GM21786 (cell line): ENCODE measurements around the gene MARS1.
A peak's percentile ranks its signal among the peaks of the same experiment; 100 is the strongest.
"Not testable (repeated sequence)": the region's sequence is repeated elsewhere in the genome, so short reads cannot be mapped to it uniquely, and the experiment has no call there.

ENCODE experiments used
- ATAC-seq: cut with Tn5 transposase; IDR thresholded peaks from one replicate; pipeline ENCODE4 v1.9.1; 2021; ENCODE audit not compliant: unreplicated experiment

Gene MARS1

DNA sequence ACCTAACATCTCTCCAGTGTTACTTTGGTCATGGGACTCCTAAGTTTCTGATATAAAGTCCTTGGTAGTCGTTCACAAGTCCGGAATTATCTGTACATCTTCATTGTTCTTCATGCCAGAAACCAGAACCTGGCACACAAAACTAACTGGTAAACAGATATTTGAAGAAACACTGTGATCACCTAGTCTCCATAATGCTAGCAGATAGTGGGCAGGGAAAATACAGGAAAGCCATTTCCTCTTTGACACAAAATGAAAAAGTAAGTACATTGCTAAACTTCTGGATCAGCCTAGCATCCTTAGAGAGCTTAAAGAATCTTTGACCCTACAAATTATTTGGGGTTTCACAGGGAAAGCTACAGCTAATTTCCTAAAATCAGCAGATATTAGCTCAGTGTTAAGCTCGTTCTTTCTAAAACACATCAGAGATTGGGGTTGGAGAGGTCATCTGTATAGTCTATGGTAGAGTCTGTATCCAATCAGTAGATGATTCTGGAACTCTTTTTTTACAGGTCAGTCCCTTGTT lies 27.6 kb downstream of the MARS1 start:
- ATAC-seq = no peak

DNA sequence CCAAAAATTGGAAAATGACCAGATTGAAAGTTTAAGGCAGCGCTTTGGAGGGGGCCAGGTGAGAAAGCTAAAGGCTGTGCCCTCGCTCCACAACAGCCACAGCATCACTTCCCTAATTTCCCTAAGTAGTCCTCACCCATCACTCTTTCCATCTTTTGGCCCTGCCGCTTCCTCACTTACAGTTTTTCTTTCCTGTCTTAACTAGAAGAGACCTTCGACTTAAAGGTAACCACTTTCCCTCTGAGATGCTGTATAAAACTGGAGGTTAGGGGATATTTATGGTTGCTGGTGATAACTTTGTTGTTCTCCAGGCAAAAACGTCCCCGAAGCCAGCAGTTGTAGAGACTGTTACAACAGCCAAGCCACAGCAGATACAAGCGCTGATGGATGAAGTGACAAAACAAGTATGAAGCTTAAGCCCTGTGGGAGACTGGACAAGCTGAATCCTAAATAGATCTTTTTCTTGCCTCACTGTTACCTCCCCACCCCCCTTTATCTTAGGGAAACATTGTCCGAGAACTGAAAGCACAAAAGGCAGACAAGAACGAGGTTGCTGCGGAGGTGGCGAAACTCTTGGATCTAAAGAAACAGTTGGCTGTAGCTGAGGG lies 28.2 kb downstream of the MARS1 start:
- ATAC-seq = no peak

DNA sequence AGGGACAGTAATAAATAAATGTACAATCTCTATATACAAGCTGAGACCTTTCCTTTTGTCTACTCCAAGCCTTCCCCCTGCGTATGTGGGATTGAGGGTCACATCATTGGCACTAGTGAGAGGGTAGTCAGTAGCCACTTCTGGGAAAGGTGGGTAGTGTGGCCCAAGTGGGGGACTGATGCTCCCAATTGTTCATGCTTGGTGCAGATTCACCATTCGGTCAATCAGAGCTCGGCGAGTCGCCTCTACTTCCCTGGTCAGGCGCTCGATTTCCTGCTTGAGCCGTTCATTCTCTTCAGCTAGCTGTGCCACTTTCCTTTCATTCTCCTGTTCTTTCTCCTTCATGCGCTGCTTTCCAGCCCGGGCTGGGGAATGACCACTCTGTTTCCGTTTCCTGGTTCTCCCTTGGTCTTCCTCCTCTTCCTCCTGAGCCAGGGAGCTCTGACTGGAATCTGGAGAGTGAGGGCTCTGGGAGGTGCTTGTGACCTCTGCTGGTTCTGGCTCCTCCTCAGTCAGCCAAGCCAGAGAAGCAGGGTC lies 28.8 kb downstream of the MARS1 start:
- no peak for ATAC-seq

DNA sequence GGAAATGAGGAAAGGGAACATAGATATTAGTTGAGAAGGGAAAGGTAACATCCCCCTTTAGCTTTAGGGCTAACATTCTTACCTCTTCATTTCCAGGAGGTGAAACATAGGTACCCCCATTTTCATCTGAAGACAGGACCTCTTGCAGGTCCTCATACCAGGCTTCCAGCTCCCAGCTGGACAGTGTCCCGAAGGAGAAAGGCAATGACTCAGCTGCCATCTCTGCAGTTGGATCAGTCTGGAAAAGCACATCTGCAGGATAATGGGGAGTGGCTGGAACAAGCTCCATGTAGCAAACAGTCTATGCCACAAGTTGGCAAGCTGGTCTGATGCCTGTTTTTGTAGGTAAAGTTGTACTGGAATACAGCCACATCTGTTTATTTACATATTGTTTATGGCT lies 29.3 kb downstream of the MARS1 start:
- ATAC-seq = no peak

DNA sequence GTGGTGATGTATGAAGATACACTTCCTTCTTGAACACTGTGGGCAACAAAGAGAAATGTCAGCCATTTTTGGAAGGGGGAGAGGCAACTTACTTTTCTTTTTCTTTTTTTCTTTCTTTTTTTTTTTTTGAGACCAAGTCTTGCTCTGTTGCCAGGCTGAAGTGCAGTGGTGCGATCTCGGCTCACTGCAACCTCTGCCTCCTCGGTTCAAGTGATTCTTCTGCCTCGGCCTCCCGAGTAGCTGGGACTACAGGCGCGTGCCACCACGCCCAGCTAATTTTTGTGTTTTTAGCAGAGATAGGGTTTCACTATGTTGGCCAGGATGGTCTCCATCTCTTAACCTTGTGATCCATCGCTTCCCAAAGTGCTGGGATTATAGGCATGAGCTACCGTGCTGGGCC lies 29.9 kb downstream of the MARS1 start:
- not testable (repeated sequence) for ATAC-seq

DNA sequence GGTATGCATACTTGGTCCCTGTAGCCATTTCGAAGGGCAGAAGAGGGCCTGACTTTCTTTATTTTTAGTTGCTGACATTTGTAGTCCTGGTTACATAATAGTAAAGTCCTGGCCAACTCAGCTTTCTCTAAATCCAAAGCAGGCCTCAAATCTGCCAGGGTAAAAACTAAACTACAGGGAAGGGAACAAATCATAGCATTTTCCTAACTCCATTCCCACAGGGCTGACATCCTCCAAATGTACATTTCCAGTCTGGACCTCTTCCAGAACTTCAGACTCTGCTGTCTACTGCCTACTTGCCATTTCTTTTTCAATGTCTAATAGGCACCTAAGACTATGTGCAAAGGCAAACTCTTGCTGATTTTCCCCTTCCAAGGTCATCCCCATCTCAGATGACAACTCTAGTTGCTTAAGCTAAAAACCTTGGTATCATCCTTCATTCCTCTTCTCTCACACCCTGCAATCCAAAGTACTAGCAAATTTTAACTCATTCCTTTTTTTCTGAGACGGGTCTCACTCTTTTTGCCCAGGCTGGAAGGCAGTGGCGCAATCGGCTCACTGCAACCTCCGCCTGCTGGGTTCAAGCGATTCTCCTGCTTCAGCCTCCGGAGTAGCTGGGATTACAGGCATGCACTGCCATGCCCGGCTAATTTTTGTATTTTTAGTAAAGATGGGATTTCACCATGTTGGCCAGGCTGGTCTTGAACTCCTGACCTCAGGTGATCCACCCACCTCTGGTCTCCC lies 30.5 kb downstream of the MARS1 start:
- no peak for ATAC-seq

DNA sequence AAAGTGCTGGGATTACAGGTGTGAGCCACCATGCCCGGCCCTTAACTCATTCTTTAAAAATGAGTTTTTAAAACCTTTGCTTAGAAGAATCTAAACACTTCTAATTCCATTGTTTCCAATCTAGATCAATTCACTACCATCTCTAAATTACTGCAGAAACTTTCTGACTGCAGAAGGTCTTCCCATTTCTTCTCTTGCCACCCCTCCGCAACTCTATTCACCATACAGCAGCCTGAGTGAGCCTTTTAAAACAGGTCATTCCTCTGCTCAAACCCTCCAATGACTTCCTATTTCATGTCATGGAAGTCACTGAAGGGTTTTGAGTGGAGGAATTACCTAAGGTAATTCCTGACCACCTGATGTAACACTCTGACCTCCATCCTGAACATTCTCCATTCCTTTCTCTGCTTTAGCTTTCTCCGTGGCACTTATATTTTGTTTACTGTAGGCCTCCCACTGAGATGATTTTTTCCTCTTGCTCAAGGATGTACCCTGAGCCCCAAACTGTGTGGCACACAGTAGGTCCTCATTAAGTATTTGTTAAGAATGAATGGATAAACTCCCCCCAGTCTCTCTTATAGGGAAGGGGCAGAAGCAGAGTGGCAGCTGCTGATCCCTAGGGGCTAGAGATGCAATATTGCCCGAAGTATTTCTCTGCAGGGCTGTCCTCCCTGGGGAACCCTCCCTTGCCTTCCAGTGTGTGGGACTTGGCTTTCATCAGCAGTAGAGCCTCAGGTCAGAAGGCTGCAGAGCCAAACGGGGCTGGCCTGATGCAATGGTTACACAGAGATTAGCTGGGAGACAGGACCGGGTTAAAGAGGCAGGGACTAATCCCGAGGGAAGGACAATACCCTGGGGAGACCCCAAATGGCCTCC lies 31.3 kb downstream of the MARS1 start:
- no peak for ATAC-seq

DNA sequence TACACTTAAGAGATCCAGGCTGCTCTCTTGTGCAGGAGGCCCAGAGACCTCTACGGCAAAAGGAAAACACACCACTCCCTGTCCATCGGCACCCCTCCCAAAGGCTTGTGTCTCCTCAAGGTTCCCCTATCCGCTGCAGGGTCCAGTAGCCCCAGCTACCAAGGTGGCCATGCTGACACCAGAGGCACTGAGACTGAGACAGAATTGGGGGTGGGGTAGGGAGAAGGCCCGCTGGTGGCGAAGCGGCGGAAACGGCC lies 31.9 kb downstream of the MARS1 start:
- ATAC-seq = peak; percentile 3

DNA sequence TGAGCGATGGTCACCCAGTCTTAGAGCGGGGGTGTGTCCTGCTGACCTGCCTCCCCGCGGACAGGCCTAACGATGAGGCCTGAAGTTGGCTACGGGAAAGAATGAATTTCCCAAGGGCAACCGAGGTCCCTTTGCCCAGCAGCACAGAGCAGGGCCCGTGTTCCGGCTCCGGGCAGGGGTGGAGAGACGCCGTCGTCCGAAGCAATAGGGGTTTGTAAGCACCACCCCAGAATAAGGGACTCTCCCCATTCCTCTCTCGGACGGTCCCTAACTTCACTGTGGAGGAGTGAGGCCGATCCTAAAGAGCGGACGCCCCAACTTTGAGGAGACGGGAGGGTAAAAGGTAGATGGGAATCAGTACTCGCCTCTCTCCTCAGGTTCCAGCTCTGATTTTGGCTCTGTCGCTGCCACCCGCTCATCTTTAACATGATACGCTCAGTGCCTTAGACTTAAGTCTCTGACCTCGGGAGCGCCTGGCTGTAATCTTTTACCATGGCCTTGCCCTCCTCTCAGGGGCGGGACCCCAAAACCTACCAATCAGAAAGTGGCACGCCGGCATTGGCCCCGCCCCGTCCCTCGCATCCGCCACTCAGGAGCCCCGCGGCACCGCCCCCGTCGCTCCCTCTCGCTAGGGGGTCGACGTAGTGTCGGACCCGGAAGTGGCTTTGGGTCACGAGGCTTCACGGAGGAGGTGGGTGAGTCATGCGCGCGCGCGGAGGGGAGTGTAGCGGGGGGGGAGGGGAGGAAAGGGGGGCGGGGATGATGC lies 32.4 kb downstream of the MARS1 start, which contains the start of gene DDIT3:
Gene DDIT3, minus strand, starts transcription at position 462 of the 766 bp plus-strand sequence. CDS start 3,108 bp downstream, outside the sequence.
- peak; percentile 64 for ATAC-seq

DNA sequence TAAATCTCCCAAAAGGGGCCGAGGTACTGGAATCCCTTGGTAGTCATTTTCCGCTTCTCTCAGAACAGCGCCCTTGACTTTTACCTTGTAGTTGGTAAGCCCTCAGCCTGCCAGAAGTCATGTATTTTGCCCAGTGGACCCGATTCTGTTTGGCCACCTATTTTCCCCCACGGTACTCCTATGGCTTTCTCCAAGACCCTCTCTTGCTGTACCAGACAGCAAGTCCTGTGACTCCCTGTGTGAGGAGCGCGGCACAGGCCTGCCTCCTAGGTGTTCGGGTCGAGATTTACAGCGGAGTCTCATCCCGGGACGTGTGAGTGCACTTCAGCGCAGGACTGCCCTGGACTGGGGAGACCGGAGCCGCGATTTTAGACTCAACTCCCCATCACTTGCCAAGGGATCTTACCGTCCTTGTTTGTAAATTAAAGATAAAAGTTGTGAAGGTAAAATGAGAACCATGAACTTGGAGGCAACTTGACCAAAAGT lies 33.7 kb downstream of the MARS1 start:
- no peak for ATAC-seq

DNA sequence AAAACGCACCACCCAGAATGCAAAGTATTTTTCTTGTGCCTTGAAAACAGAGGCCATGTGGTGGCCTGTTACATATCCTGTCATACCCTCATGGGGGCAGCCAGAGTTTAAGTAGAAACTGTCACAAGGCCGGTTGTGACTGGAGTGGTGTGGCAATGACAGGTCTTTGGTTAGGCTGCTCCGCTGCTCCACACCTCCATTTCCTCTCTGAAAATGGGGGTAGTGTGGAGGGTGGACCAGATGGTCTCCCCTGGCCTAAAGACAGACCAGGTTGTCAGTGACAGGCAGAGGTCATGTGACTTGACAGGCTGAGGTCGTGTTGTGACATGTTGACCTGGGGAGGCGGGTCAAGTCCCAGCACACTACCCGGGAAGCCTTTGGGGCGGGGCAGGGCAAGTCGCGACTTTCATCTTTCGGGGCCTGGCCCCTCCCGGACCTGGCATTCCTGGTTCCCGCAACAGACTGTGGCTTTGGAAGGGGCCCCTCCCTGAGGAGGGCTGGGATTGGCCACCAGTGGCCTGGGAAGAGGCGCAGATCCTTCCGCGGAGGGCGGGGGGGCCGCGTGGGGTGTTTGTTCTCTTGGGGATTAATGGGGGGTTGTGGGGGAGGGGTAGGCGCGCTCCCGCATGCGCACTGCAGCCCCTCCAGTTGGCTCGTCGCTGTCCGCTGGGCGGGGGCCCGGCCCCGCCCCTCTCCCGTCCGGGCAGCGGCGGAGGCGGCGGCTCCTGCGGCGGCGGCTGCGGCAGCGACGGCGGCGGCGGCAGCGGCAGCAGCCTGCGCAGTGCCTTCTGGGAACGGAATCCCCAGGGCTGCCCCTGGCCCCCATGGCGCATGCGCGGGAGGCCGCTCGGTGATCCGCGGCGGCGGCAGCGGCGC lies 34.4 kb downstream of the MARS1 start, which contains the start of gene MBD6:
Gene MBD6, plus strand, starts transcription at position 814 of the 876 bp plus-strand sequence. CDS start 1,480 bp downstream, outside the sequence.
- peak; percentile 32 for ATAC-seq

DNA sequence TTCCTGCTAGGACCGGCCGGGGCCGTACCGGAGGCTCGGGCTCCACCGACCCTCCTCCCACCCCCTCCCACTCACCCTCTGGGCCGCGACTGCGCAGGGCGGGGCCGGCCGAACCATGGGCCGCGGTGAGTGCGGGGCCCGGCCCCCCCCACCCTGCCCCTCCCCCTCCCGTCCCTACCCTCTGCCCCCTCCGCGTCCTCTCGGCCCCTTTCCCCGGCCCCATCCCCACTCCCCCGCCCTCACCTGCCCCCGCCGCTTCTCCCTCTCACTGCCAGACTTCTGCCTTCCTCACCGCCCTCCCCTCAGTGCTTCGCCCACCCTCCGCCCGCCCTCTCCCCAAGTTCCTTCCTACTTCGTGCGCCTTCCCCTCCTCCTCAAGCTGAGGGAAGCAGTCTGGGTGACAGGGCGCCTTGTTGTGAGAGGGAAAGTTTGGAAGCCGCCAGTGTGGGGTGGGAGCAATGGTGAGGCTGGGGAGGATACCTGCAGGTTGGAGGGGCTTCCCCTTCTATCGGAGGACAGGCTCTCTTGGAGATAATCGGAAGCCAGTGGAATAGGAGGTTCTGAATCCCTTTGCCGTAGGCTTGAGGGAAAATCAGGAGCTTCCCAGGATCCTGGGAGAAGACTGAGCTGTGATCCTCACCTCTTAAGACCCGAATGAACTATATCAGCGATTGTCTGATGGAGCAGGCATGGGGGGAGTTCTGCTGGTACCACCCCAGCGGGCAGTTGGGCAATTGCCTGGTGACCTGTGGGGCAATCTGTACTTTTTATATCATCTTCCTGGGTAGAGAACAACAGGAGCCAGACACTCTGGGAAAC lies 35.2 kb downstream of the MARS1 start:
- ATAC-seq = no peak

DNA sequence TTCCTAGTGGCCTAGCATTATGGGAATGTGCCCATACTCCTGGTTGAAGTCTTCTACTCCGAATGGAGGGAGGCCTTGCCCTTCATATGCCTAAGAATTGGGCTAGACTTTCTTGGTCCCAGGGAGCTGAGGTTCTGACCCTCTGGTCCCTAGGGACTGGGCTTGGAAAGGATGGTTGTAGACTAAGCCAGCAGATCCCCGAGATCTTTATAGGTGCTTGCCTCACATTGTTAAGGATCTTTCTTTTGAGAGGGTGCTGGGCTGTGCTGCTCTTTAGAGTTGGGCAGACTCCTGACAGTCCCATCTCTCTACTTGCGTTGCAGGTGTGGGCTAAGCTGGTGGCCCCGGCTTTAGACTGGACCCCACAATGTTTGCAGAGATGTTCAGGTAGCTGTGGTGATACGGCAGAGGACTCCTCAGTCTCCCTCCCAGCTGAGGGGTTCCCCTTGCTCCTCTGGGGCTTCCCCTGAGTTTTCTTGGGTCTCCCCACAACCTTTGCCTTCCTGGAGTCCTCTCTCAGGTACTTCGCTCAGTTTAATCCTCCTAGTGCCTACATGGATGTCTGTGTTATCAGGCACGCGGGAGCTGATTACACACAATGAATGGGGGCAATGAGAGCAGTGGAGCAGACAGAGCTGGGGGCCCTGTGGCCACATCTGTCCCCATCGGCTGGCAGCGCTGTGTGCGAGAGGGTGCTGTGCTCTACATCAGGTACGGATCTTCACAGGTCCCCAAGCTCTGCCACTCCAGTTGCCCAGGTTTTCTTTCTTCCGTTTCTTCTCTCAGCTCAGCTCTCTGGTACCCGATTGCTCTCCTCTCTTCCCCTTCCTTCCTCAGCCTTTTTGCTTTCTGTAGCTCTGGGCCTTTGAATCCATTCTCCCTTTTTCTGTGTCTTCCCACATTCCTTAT lies 36.1 kb downstream of the MARS1 start:
- ATAC-seq = no peak

DNA sequence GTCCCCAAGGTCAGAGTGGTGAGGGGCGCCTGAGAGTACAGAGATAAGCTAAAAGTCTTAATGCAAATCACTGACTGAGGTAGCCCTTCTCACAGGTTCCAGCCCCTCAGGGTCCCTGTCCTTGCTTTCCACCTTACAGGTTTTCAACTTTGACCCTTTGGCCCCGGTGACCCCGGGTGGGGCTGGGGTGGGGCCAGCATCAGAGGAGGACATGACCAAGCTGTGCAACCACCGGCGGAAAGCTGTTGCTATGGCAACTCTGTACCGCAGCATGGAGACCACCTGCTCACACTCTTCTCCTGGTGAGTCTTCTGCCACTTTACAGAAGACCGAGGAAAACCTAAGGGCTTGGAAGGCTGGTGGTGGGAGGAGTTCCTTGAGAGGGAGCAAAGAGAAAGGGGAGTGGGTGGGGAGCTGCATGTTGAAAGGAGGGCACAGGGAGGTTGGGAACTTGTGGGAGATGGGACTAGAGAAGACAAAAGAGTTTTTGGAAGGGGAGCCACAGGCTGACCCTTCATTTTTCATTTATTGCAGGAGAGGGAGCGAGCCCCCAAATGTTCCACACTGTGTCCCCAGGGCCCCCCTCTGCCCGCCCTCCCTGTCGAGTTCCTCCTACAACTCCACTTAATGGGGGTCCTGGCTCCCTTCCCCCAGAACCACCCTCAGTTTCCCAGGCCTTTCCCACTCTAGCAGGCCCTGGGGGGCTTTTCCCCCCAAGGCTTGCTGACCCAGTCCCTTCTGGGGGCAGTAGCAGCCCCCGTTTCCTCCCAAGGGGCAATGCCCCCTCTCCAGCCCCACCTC lies 37.1 kb downstream of the MARS1 start:
- ATAC-seq = no peak

DNA sequence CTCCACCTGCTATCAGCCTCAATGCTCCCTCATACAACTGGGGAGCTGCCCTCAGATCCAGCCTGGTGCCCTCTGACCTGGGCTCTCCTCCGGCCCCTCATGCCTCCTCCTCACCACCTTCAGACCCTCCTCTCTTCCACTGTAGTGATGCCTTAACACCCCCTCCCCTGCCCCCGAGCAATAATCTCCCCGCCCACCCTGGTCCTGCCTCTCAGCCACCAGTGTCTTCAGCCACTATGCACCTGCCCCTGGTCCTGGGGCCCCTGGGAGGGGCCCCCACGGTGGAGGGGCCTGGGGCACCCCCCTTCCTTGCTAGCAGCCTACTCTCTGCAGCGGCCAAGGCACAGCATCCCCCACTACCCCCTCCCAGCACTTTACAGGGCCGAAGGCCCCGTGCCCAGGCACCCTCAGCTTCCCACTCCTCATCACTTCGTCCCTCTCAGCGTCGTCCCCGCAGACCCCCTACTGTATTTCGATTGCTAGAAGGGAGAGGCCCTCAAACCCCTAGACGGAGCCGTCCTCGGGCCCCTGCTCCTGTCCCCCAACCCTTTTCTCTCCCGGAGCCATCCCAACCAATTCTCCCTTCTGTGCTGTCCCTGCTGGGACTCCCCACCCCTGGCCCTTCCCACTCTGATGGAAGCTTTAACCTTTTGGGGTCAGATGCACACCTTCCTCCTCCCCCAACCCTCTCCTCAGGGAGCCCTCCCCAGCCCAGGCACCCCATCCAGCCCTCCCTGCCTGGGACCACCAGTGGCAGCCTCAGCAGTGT lies 37.9 kb downstream of the MARS1 start:
- no peak for ATAC-seq
